MM.1S (cell line): Measurements from ENCODE around the gene INSYN2A.

Source experiments
- DNase-seq: peaks from one replicate; pipeline ENCODE4 v3.0.0-alpha.2; 2015
- H2AFZ ChIP-seq: fragments of 300-600 bp; sonication (generic); 2 replicates; pipeline ENCODE4 v1.6.0; 2016; ENCODE audit warnings: antibody characterized with exemption, low read length
- H3F3A ChIP-seq: fragments of 300-600 bp; sonication (generic); 2 replicates; pipeline ENCODE4 v1.6.1; 2016; ENCODE audit warnings: mild to moderate bottlenecking, antibody characterized with exemption, low read length, moderate library complexity, mixed read lengths; ENCODE audit not compliant: insufficient read depth
- H3K27ac ChIP-seq: fragments of 300-600 bp; sonication (generic); 2 replicates; pipeline ENCODE4 v1.5.1; 2016; ENCODE audit warnings: mild to moderate bottlenecking, low read length
- H3K27me3 ChIP-seq: fragments of 300-600 bp; sonication (generic); replicated peaks from 2 replicates; pipeline ENCODE4 v1.6.0; 2016; ENCODE audit warnings: low read length; ENCODE audit not compliant: insufficient read depth
- H3K36me3 ChIP-seq: fragments of 300-600 bp; sonication (generic); replicated peaks from 2 replicates; pipeline ENCODE4 v1.6.1; 2016; ENCODE audit warnings: mild to moderate bottlenecking, low read length, mixed read lengths; ENCODE audit not compliant: insufficient read depth
- H3K4me1 ChIP-seq: fragments of 300-600 bp; sonication (generic); 2 replicates; pipeline ENCODE4 v1.6.1; 2016; ENCODE audit warnings: low read length, mixed read lengths
- H3K4me2 ChIP-seq: fragments of 300-600 bp; sonication (generic); 2 replicates; pipeline ENCODE4 v1.6.0; 2016; ENCODE audit warnings: low read depth, low read length
- H3K4me3 ChIP-seq: fragments of 300-600 bp; sonication (generic); 2 replicates; pipeline ENCODE4 v1.5.1; 2016; ENCODE audit warnings: low read length, mixed read lengths
- H3K79me2 ChIP-seq: fragments of 300-600 bp; sonication (generic); 2 replicates; pipeline ENCODE4 v1.6.1; 2016; ENCODE audit warnings: mixed run types, low read length, mixed read lengths
- H3K9ac ChIP-seq: fragments of 300-600 bp; sonication (generic); 2 replicates; pipeline ENCODE4 v1.6.1; 2016; ENCODE audit warnings: low read length, mixed read lengths
- H3K9me2 ChIP-seq: fragments of 300-600 bp; sonication (generic); replicated peaks from 2 replicates; pipeline ENCODE4 v1.6.1; 2016; ENCODE audit warnings: mild to moderate bottlenecking, low read length, mixed read lengths; ENCODE audit not compliant: insufficient read depth
- H3K9me3 ChIP-seq: fragments of 300-600 bp; sonication (generic); replicated peaks from 2 replicates; pipeline ENCODE4 v1.6.1; 2016; ENCODE audit warnings: mild to moderate bottlenecking, low read length, mixed read lengths; ENCODE audit not compliant: insufficient read depth
- H4K20me1 ChIP-seq: fragments of 300-600 bp; sonication (generic); 2 replicates; pipeline ENCODE4 v1.6.1; 2016; ENCODE audit warnings: mild to moderate bottlenecking, low read length, moderate library complexity, mixed read lengths; ENCODE audit not compliant: insufficient read depth
- EZH2 ChIP-seq: fragments of 300-600 bp; sonication (generic); optimal IDR thresholded peaks from 2 replicates; pipeline ENCODE3; 2017; ENCODE audit warnings: low read depth, mild to moderate bottlenecking, antibody characterized with exemption, low read length, mixed read lengths
- EZH2phosphoT487 ChIP-seq: fragments of 300-600 bp; sonication (generic); IDR thresholded peaks from 2 replicates; pipeline ENCODE4 v1.6.1; 2018; ENCODE audit warnings: antibody characterized with exemption, low read length
- TF ChIP-seq, protein P1 (sequence below): fragments of 300-600 bp; sonication (generic); IDR thresholded peaks from 2 replicates; pipeline ENCODE4 v1.5.1; 2016; ENCODE audit warnings: antibody characterized with exemption, low read length, mixed read lengths

Gene INSYN2A

DNA sequence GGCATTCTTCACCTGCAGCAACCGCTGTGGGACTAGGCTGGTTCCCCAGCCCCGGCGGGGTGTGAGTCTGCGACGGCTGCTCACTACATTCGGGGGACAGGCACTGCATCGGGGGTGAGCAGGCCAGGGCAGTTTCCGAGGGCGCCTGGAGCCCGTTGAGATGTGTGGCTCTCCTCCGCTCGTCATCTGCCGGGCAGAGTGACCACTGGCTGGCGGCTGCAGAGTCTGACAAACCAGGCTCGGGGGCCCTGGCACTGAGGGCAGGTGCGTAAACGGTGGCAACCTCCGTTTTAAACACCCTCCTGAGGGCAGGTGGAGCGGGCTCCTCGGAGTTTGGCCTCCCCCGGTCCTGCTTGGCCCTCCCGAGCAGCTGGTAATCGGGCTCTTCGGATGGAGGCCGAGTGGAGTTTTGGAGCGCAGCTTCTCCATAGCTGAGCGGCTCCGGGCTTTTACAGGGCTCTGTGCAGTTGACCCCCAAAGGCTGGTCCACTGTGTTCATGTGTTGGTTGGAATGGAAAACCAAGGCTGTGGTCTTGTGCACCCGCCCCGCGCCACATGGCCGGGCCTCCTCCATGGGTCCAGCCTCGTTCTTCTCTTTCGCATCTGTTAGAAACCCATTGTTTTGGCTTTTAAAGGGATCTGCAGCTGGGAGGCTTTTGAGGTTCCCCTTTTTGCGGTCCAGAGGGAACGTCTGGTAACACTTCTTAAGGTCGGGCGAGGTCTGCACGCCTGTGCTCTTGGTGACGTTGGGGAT lies 20.9 kb downstream of the INSYN2A start:
- Histone ChIP-seq H2AFZ (no peak overlapping the region), H3K9ac (no peak overlapping the region), H3K4me2 (no peak overlapping the region), H3K4me3 (no peak overlapping the region), H3K9me3 (no peaks in the 10 kb centered on the region), H3K79me2 (no peaks in the 10 kb centered on the region), H3K27me3 (no peaks in the 10 kb centered on the region; the same call in 1 of the 2 replicates), H3K27ac (no peak overlapping the region), H3K9me2 (no peaks in the 10 kb centered on the region), H3F3A (no peaks in the 10 kb centered on the region), H3K4me1 (no peaks in the 10 kb centered on the region), H3K36me3 (no peaks in the 10 kb centered on the region), H4K20me1 (no peaks in the 10 kb centered on the region)
- TF ChIP-seq EZH2: no peak
- TF ChIP-seq, protein P1, sequence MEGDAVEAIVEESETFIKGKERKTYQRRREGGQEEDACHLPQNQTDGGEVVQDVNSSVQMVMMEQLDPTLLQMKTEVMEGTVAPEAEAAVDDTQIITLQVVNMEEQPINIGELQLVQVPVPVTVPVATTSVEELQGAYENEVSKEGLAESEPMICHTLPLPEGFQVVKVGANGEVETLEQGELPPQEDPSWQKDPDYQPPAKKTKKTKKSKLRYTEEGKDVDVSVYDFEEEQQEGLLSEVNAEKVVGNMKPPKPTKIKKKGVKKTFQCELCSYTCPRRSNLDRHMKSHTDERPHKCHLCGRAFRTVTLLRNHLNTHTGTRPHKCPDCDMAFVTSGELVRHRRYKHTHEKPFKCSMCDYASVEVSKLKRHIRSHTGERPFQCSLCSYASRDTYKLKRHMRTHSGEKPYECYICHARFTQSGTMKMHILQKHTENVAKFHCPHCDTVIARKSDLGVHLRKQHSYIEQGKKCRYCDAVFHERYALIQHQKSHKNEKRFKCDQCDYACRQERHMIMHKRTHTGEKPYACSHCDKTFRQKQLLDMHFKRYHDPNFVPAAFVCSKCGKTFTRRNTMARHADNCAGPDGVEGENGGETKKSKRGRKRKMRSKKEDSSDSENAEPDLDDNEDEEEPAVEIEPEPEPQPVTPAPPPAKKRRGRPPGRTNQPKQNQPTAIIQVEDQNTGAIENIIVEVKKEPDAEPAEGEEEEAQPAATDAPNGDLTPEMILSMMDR: no peak
- no peak for TF ChIP-seq EZH2phosphoT487
- no peak for DNase-seq

DNA sequence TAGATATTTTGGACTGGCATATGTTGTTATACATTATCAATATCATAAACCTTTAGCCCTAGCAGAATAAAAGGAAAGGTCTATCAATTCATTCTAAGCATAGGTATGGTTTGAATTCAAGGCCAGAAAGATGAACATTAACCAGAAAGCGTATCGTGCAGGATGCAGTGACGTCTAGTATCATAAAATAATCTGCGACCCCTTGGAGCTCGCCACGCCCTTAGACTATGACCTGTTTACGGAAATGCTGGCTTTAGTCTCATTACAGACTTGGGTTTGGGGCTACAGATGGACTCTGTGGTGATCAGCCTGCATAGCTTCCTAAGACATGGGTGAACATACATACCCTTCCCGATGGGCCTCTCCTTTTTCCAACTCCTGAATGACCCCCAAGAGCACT lies 21.5 kb downstream of the INSYN2A start:
- Histone ChIP-seq H3K9me2 (no peaks in the 10 kb centered on the region), H3K4me3 (no peak overlapping the region), H3K36me3 (no peaks in the 10 kb centered on the region), H3K27me3 (no peaks in the 10 kb centered on the region; the same call in 1 of the 2 replicates), H3K4me2 (no peak overlapping the region), H3K27ac (no peak overlapping the region), H3F3A (no peaks in the 10 kb centered on the region), H2AFZ (no peak overlapping the region), H3K9me3 (no peaks in the 10 kb centered on the region), H3K9ac (no peak overlapping the region), H3K4me1 (no peaks in the 10 kb centered on the region), H3K79me2 (no peaks in the 10 kb centered on the region), H4K20me1 (no peaks in the 10 kb centered on the region)
- no peak for TF ChIP-seq EZH2phosphoT487
- TF ChIP-seq, protein P1: no peak
- no peak for TF ChIP-seq EZH2
- DNase-seq: no peak

DNA sequence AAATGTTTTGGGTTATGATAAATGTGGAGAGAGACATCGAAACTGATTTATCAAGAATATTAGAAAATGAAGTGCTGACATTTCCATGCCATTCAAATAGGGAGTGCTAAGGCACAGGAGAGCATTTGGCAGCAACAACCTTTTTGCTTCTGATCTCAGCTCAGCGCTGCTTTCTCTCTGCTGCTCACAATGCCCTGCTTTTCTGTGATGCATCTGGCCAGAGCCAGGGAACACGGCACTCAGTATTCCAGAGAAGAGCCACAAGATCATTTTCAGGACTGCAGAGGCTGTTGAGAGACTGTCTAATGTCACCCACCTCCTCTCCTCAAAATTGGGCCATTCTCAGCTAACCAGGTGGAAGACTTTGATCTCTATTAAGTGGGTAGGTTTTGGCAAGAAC lies 28.1 kb downstream of the INSYN2A start:
- Histone ChIP-seq H3K4me1 (no peaks in the 10 kb centered on the region), H4K20me1 (no peaks in the 10 kb centered on the region), H3K4me2 (no peak overlapping the region), H3K79me2 (no peaks in the 10 kb centered on the region), H3K36me3 (no peaks in the 10 kb centered on the region), H3F3A (no peaks in the 10 kb centered on the region), H3K27ac (no peak overlapping the region), H3K9ac (no peak overlapping the region), H3K27me3 (no peaks in the 10 kb centered on the region), H3K9me2 (no peaks in the 10 kb centered on the region), H3K9me3 (no peaks in the 10 kb centered on the region), H3K4me3 (no peak overlapping the region), H2AFZ (no peak overlapping the region)
- no peak for TF ChIP-seq EZH2
- TF ChIP-seq, protein P1: no peak
- TF ChIP-seq EZH2phosphoT487: no peak
- DNase-seq: no peak
